ENCODE measurements around the gene RHOB.

RHOB gene

GRCh38 chr2:20438334-20439192 is 8.3 kb upstream of the RHOB start:
- no peak for DNase-seq

- no peak for DNase-seq
Observed at GRCh38 chr2:20439193-20439475, 7.7 kb upstream of the RHOB start.

GRCh38 chr2:20439503-20439902 is 7.4 kb upstream of the RHOB start:
- no peak for DNase-seq

GRCh38 chr2:20440001-20440560 is 6.8 kb upstream of the RHOB start:
- no peak for DNase-seq

GRCh38 chr2:20443276-20443920 is 3.5 kb upstream of the RHOB start:
- DNase-seq: no peak

GRCh38 chr2:20444101-20444992 is 2.5 kb upstream of the RHOB start:
- no peak for DNase-seq

- DNase-seq: no peak
Observed at GRCh38 chr2:20444993-20445910, 1.6 kb upstream of the RHOB start.

GRCh38 chr2:20446255-20446916 is 488 bp upstream of the RHOB start:
- no peak for DNase-seq

GRCh38 chr2:20447437-20448245 is 767 bp downstream of the RHOB start:
- no peak for DNase-seq

GRCh38 chr2:20448246-20448976 is 1.5 kb downstream of the RHOB start:
- no peak for DNase-seq

- no peak for DNase-seq
Observed at GRCh38 chr2:20448977-20449306, 2.1 kb downstream of the RHOB start.

- DNase-seq: no peak
Observed at GRCh38 chr2:20449501-20450200, 2.8 kb downstream of the RHOB start.

- DNase-seq: no peak
Observed at GRCh38 chr2:20450201-20450999, 3.5 kb downstream of the RHOB start.

- DNase-seq: no peak
Observed at GRCh38 chr2:20451000-20451290, 4.1 kb downstream of the RHOB start.

- no peak for DNase-seq
Observed at GRCh38 chr2:20451341-20451740, 4.5 kb downstream of the RHOB start.

GRCh38 chr2:20451761-20452499 is 5.1 kb downstream of the RHOB start:
- DNase-seq: no peak

GRCh38 chr2:20452551-20452950 is 5.7 kb downstream of the RHOB start:
- no peak for DNase-seq

GRCh38 chr2:20453087-20453486 is 6.2 kb downstream of the RHOB start:
- DNase-seq: no peak
